ENCODE measurements around the gene RPL32. TPM values are rescaled to one million over a fixed set of nuclear protein-coding genes. Genes with fewer than 3 reads are reported as not detected.

RPL32 gene
- total and polyA plus RNA-seq, 9 of the 15 experiments (the other 6 are each of a cell fraction or from before 2014, with no cell fraction given): 2,738 to 6,200 (median 4,286) TPM

DNA sequence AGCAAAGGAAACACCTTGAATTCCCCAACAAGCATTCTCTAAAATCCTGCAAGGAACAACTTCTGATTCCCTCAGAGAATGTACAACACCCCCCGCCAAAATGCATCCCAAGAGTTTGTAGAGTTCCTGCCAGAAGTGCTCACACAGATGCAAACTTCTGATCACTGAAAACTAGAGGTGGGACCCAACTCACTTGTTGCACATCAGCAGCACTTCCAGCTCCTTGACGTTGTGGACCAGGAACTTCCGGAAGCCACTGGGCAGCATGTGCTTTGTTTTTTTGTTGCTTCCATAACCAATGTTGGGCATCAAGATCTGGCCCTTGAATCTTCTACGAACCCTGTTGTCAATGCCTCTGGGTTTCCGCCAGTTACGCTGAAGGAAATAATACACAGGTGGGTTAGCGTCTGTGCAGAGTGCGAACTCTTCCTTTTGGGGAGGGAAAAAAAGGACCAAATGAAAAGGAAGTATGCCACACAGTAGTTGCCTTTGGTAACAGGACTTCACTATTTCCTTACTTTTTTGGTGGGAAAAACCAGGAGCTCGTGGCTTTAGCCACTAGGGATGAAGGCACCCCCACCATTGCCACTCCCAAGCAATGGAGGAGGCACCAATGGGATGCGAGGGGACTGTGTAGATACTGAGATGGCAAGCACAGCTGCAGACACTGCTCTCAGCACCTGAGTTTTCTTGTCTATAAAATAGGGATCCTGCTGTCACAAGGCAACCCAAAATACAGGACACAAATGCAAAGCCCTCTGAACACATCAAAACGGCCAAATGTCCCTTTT lies 2.0 kb downstream of the RPL32 start (continued):
- TF ChIP-seq ZKSCAN8 (CRISPR knock-in tag; IDR thresholded peaks at IDR 0.05) (no peak), DPF2 (IDR thresholded peaks at IDR 0.05) (no peak), PCBP2 (IDR thresholded peaks at IDR 0.05; ENCODE audit: low read depth, low read length, poor library complexity, severe bottlenecking) (no peak), ETS2 (tag; IDR thresholded peaks at IDR 0.05; ENCODE audit: borderline replicate concordance, poor library complexity, severe bottlenecking) (no peak), FUS (optimal IDR thresholded peaks at IDR 0.05; ENCODE audit: low read depth, low read length) (no peak), NR2C1 (IDR thresholded peaks at IDR 0.05) (no peak), NR2C1 (tag; IDR thresholded peaks at IDR 0.05) (no peak), BCL6 (CRISPR knock-in tag; IDR thresholded peaks at IDR 0.05) (no peak), SP1 (CRISPR knock-in tag; IDR thresholded peaks at IDR 0.05) (peak; percentile 52; the same call in 1 of the 2 replicates), POLR2H (tag; IDR thresholded peaks at IDR 0.05; ENCODE audit: low read depth) (no peak), HMG20B (CRISPR knock-in tag; IDR thresholded peaks at IDR 0.05) (no peak), ZNF12 (CRISPR knock-in tag; IDR thresholded peaks at IDR 0.05) (no peak), SRSF9 (IDR thresholded peaks at IDR 0.05; ENCODE audit: borderline replicate concordance, low read depth, low read length) (no peak), RBM39 (optimal IDR thresholded peaks at IDR 0.05; ENCODE audit: low read depth, low read length) (peak; percentile 32), ZNF707 (CRISPR knock-in tag; conservative IDR thresholded peaks at IDR 0.05) (no peak), ZC3H8 (IDR thresholded peaks at IDR 0.05) (no peak), NFYB (IDR thresholded peaks at IDR 0.05; ENCODE audit: extremely low read depth, insufficient read length) (peak; percentile 47), SREBF2 (CRISPR knock-in tag; IDR thresholded peaks at IDR 0.05) (0 out of 2 replicates have a peak, but pooled peaks have one; percentile 49), FOXK1 (CRISPR knock-in tag; IDR thresholded peaks at IDR 0.05; ENCODE audit: borderline replicate concordance) (0 out of 2 replicates have a peak, but pooled peaks have one; percentile 19), MTA1 (IDR thresholded peaks at IDR 0.05; ENCODE audit: borderline replicate concordance) (no peak), CBFA2T3 (IDR thresholded peaks at IDR 0.05) (no peak)
- TF ChIP-seq, protein P1, sequence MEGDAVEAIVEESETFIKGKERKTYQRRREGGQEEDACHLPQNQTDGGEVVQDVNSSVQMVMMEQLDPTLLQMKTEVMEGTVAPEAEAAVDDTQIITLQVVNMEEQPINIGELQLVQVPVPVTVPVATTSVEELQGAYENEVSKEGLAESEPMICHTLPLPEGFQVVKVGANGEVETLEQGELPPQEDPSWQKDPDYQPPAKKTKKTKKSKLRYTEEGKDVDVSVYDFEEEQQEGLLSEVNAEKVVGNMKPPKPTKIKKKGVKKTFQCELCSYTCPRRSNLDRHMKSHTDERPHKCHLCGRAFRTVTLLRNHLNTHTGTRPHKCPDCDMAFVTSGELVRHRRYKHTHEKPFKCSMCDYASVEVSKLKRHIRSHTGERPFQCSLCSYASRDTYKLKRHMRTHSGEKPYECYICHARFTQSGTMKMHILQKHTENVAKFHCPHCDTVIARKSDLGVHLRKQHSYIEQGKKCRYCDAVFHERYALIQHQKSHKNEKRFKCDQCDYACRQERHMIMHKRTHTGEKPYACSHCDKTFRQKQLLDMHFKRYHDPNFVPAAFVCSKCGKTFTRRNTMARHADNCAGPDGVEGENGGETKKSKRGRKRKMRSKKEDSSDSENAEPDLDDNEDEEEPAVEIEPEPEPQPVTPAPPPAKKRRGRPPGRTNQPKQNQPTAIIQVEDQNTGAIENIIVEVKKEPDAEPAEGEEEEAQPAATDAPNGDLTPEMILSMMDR (IDR thresholded peaks at IDR 0.05 in 2 of 3, conservative IDR thresholded peaks at IDR 0.05 in 1 of 3; ENCODE audit: insufficient read depth in 2 of 3, low read depth in 1 of 3, low read length in 3 of 3): no peak
- TF ChIP-seq, protein P2, sequence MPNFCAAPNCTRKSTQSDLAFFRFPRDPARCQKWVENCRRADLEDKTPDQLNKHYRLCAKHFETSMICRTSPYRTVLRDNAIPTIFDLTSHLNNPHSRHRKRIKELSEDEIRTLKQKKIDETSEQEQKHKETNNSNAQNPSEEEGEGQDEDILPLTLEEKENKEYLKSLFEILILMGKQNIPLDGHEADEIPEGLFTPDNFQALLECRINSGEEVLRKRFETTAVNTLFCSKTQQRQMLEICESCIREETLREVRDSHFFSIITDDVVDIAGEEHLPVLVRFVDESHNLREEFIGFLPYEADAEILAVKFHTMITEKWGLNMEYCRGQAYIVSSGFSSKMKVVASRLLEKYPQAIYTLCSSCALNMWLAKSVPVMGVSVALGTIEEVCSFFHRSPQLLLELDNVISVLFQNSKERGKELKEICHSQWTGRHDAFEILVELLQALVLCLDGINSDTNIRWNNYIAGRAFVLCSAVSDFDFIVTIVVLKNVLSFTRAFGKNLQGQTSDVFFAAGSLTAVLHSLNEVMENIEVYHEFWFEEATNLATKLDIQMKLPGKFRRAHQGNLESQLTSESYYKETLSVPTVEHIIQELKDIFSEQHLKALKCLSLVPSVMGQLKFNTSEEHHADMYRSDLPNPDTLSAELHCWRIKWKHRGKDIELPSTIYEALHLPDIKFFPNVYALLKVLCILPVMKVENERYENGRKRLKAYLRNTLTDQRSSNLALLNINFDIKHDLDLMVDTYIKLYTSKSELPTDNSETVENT (CRISPR knock-in tag; IDR thresholded peaks at IDR 0.05): 0 out of 2 replicates have a peak, but pooled peaks have one; percentile 30
- TF ChIP-seq, protein P3, sequence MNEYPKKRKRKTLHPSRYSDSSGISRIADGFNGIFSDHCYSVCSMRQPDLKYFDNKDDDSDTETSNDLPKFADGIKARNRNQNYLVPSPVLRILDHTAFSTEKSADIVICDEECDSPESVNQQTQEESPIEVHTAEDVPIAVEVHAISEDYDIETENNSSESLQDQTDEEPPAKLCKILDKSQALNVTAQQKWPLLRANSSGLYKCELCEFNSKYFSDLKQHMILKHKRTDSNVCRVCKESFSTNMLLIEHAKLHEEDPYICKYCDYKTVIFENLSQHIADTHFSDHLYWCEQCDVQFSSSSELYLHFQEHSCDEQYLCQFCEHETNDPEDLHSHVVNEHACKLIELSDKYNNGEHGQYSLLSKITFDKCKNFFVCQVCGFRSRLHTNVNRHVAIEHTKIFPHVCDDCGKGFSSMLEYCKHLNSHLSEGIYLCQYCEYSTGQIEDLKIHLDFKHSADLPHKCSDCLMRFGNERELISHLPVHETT (CRISPR knock-in tag; conservative IDR thresholded peaks at IDR 0.05 in 1 of 2, IDR thresholded peaks at IDR 0.05 in 1 of 2): no peak
